ENCODE measurements around the gene KCNT2. TPM values are rescaled to one million over a fixed set of nuclear protein-coding genes. Genes with fewer than 3 reads are reported as not detected.

The KCNT2 gene
- total RNA-seq, 4 donors from 2014 or later, result 0.35 to 2.3 (median 0.91) TPM; not detected in 1

GRCh38 chr1:196609370-196609737, 1.1 kb upstream of the KCNT2 start:
- Histone ChIP-seq H3K27ac (peak overlapping the region; percentile 67 to 86 (median 76)), H3K27me3 (no peaks in the 10 kb centered on the region), H3K9me3 (no peaks in the 10 kb centered on the region), H3K4me1 (peaks cover 5 to 18% (median 6%) of the 10 kb centered on the region in 3 donors), H3K4me3 (peak overlapping the region in 3 of 4 donors; percentile 51 to 74 (median 53)), H3K36me3 (no peaks in the 10 kb centered on the region)
- TF ChIP-seq CTCF (IDR thresholded peaks at IDR 0.05) (no peak), POLR2A (IDR thresholded peaks at IDR 0.05) (no peak)
- intact Hi-C loops (cut with DNase I), result no loop called here
- WGBS, 2 donors, result 42 to 50% methylated on average over 10 of the region's 10 CpGs
- no peak for DNase-seq

DNA sequence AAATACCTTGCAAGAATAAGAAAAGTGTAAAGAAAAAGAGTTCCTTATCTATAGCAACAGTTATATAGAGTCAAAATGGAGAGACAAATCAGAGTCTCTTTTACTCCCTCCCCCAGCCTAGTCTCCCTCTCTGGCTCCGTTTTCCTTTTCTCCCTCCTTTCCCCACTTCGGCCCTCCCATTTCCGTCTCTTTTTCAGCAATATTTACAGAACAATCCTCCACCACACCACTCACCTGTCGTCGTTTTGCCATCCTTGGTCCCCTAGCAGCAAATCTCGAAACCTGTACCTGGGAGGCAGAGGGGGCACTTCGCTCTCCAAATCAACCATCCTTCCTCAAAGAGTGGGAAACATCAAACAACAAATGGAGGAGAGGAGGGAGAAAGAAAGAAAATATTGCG, 259 bp downstream of the KCNT2 start:
- H3K27me3 ChIP-seq, result no peaks in the 10 kb centered on the region
- peaks cover 5 to 18% (median 6%) of the 10 kb centered on the region in 3 donors for H3K4me1 ChIP-seq
- H3K27ac ChIP-seq, result peak overlapping the region; percentile 67 to 86 (median 76)
- TF ChIP-seq POLR2A (IDR thresholded peaks at IDR 0.05) (no peak), CTCF (IDR thresholded peaks at IDR 0.05) (no peak)
- no peaks in the 10 kb centered on the region for H3K9me3 ChIP-seq
- WGBS, 2 donors, result 0 to 1% methylated on average over 5 to 8 of the region's 8 CpGs
- DNase-seq, result no peak
- peak overlapping the region; percentile 37 to 74 (median 52) for H3K4me3 ChIP-seq
- intact Hi-C loops (cut with DNase I), result no loop called here
- no peaks in the 10 kb centered on the region for H3K36me3 ChIP-seq

DNA sequence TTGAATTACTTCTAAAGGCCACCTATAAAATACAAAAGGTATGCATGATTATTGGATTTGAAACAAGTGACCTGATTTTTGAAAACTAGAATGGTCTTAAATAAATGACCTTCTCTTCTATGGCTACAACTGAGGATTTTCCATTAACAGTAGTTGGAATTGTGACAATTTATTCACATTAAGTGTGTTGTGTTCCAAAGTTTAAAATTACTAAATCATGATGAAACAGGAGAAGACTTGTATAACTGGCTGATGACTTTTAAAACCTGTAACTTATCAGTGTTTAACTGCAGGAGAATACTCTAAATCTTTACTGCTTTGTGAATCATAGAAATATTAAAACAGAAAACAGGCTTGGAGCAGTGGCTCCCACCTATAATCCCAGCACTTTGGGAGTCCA, 4.6 kb downstream of the KCNT2 start:
- TF ChIP-seq POLR2A (IDR thresholded peaks at IDR 0.05), result no peak
- no peak for TF ChIP-seq CTCF (IDR thresholded peaks at IDR 0.05)
- intact Hi-C loops (cut with DNase I), result no loop called here

GRCh38 chr1:196598942-196599748, 9.1 kb downstream of the KCNT2 start:
- DNase-seq, result no peak
- Histone ChIP-seq H3K27me3 (no peaks in the 10 kb centered on the region), H3K4me3 (no peak overlapping the region), H3K4me1 (no peaks in the 10 kb centered on the region), H3K9me3 (no peaks in the 10 kb centered on the region), H3K27ac (no peak overlapping the region), H3K36me3 (no peaks in the 10 kb centered on the region)
- 45 to 50% methylated on average over 2 of the region's 2 CpGs for WGBS, 2 donors
- TF ChIP-seq POLR2A (IDR thresholded peaks at IDR 0.05), result no peak
- TF ChIP-seq CTCF (IDR thresholded peaks at IDR 0.05), result no peak
- intact Hi-C loops (cut with DNase I), result no loop called here

More for the DNA sequence above, 4.6 kb downstream of the KCNT2 start:
- Histone ChIP-seq H3K27ac (no peak overlapping the region), H3K9me3 (no peaks in the 10 kb centered on the region), H3K4me1 (peaks cover 3 to 11% (median 6%) of the 10 kb centered on the region in 3 donors), H3K36me3 (no peaks in the 10 kb centered on the region), H3K27me3 (no peaks in the 10 kb centered on the region), H3K4me3 (no peak overlapping the region)
- DNase-seq, result no peak

DNA sequence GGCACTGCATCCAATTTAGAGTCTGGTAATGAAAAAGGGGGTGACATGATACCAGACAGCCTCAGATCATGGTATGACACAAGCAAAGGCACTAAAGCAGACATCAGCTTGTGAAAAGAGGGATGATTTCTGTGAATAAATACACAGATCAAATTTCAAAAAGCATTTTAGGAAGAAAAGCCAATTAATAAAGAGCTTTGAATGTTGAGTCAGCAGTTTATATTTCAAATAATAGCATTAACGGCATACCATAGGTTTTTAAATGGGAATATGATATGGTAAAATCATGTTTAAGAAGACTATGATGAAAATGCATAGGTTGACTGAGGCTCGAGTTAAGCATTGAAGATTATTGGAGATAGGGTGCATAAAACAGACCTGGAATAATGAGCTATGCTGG, 13.5 kb downstream of the KCNT2 start:
- no peaks in the 10 kb centered on the region for H3K4me1 ChIP-seq
- no peak for DNase-seq
- H3K27ac ChIP-seq, result no peak overlapping the region
- no peaks in the 10 kb centered on the region for H3K36me3 ChIP-seq
- WGBS, 2 donors, result 63 to 73% methylated on average over 2 of the region's 2 CpGs
- no peak overlapping the region for H3K4me3 ChIP-seq
- intact Hi-C loops (cut with DNase I), result no loop called here
- no peaks in the 10 kb centered on the region for H3K27me3 ChIP-seq
- TF ChIP-seq CTCF (IDR thresholded peaks at IDR 0.05), result no peak
- TF ChIP-seq POLR2A (IDR thresholded peaks at IDR 0.05), result no peak
- no peaks in the 10 kb centered on the region for H3K9me3 ChIP-seq

Data from esophagus squamous epithelium (tissue), 5 donors.